Neural cell (in vitro differentiated cells): ENCODE measurements around the gene EDN1. TPM values are rescaled to one million over a fixed set of nuclear protein-coding genes. Genes with fewer than 3 reads are reported as not detected.

Experiments
- H2AFZ ChIP-seq: fragments of 200-600, 300-800 bp; sonication (generic), shearing (Covaris generic); 2 replicates; pipeline ENCODE4 v1.6.0; 2014; ENCODE audit warnings: low read depth, mild to moderate bottlenecking, antibody characterized with exemption, low read length, moderate library complexity
- H3F3A ChIP-seq: fragments of 200-600 bp; shearing (Covaris generic); 2 replicates; pipeline ENCODE4 v1.6.1; 2016; ENCODE audit warnings: mild to moderate bottlenecking, moderate library complexity, mixed read lengths, antibody characterized with exemption, low read length; ENCODE audit not compliant: insufficient read depth, poor library complexity, severe bottlenecking
- H3K27ac ChIP-seq: fragments of 200-600, 300-800 bp; sonication (generic), shearing (Covaris generic); 2 replicates; pipeline ENCODE4 v1.5.1; 2014; ENCODE audit warnings: mild to moderate bottlenecking, low read length, moderate library complexity
- H3K27me3 ChIP-seq: fragments of 300-800, 200-600 bp; sonication (generic), shearing (Covaris generic); 2 replicates; pipeline ENCODE4 v1.6.0; 2014; ENCODE audit warnings: mild to moderate bottlenecking, low read depth, low read length, moderate library complexity; ENCODE audit not compliant: insufficient read depth
- H3K36me3 ChIP-seq: fragments of 300-800, 200-600 bp; sonication (generic), shearing (Covaris generic); 2 replicates; pipeline ENCODE4 v1.5.1; 2014; ENCODE audit warnings: mild to moderate bottlenecking, antibody characterized with exemption, low read length, moderate library complexity; ENCODE audit not compliant: insufficient read depth
- H3K4me2 ChIP-seq: fragments of 300-800, 200-600 bp; sonication (generic), shearing (Covaris generic); 2 replicates; pipeline ENCODE4 v1.6.0; 2014; ENCODE audit warnings: mild to moderate bottlenecking, low read length
- H3K4me3 ChIP-seq: fragments of 300-800, 200-600 bp; sonication (generic), shearing (Covaris generic); 2 replicates; pipeline ENCODE4 v1.5.1; 2014; ENCODE audit warnings: mild to moderate bottlenecking, low read length, moderate library complexity
- H3K79me2 ChIP-seq: fragments of 200-600 bp; shearing (Covaris generic); replicated peaks from 2 replicates; pipeline ENCODE4 v1.6.0; 2014; ENCODE audit warnings: mild to moderate bottlenecking, low read length, moderate library complexity; ENCODE audit not compliant: insufficient read depth
- H3K9ac ChIP-seq: fragments of 300-800, 200-600 bp; sonication (generic), shearing (Covaris generic); 2 replicates; pipeline ENCODE4 v1.6.1; 2016; ENCODE audit warnings: mild to moderate bottlenecking, low read length, mixed read lengths
- H3K9me2 ChIP-seq: fragments of 200-600 bp; shearing (Covaris generic); 2 replicates; pipeline ENCODE4 v1.6.1; 2016; ENCODE audit warnings: mild to moderate bottlenecking, low read length, mixed read lengths; ENCODE audit not compliant: insufficient read depth
- H3K9me3 ChIP-seq: fragments of 200-600, 300-800 bp; sonication (generic), shearing (Covaris generic); 2 replicates; pipeline ENCODE4 v1.6.1; 2016; ENCODE audit warnings: mild to moderate bottlenecking, mixed run types, low read length, moderate library complexity, mixed read lengths
- H4K20me1 ChIP-seq: fragments of 200-600 bp; shearing (Covaris generic); 2 replicates; pipeline ENCODE4 v1.6.1; 2016; ENCODE audit warnings: mild to moderate bottlenecking, mixed run types; ENCODE audit not compliant: insufficient read depth
- CTCF ChIP-seq: fragments of 450-650 bp; IDR thresholded peaks from 2 replicates; pipeline ENCODE4 v1.5.1; 2014; ENCODE audit warnings: antibody characterized with exemption, mild to moderate bottlenecking, moderate library complexity; ENCODE audit not compliant: poor library complexity, severe bottlenecking
- EP300 ChIP-seq: fragments of 450-650 bp; conservative IDR thresholded peaks from 2 replicates; pipeline ENCODE4 v1.6.1; 2014; ENCODE audit warnings: antibody characterized with exemption, mild to moderate bottlenecking, moderate library complexity; ENCODE audit not compliant: poor library complexity, severe bottlenecking
- EZH2 ChIP-seq: fragments of 200-600, 300-800 bp; shearing (Covaris generic), sonication (generic); IDR thresholded peaks from 2 replicates; pipeline ENCODE4 v1.6.1; 2014; ENCODE audit warnings: antibody characterized with exemption, low read length, borderline replicate concordance, mild to moderate bottlenecking; ENCODE audit not compliant: insufficient read depth, poor library complexity, severe bottlenecking
- MXI1 ChIP-seq: fragments of 450-650 bp; conservative IDR thresholded peaks from 2 replicates; pipeline ENCODE4 v1.6.1; 2014; ENCODE audit warnings: antibody characterized with exemption, mild to moderate bottlenecking; ENCODE audit not compliant: poor library complexity, severe bottlenecking
- POLR2AphosphoS5 ChIP-seq: IDR thresholded peaks from 2 replicates; pipeline ENCODE4 v1.6.1; 2012
- RAD21 ChIP-seq: fragments of 450-650 bp; conservative IDR thresholded peaks from 2 replicates; pipeline ENCODE4 v1.6.1; 2014; ENCODE audit warnings: antibody characterized with exemption, mild to moderate bottlenecking, moderate library complexity
- SMC3 ChIP-seq: fragments of 450-650 bp; conservative IDR thresholded peaks from 2 replicates; pipeline ENCODE4 v1.6.1; 2014; ENCODE audit warnings: antibody characterized with exemption, mild to moderate bottlenecking, moderate library complexity; ENCODE audit not compliant: poor library complexity
- TAF1 ChIP-seq: IDR thresholded peaks from 2 replicates; pipeline ENCODE4 v1.6.1; 2012; ENCODE audit warnings: low read depth
- polyA plus RNA-seq: library from polyadenylated mRNA; depleted of rRNA; stranded (reverse); fragments of >200 nt; gene quantifications from 2 replicates; pipeline ENCODE4 v1.2.3, GENCODE V29; 2014
- TF ChIP-seq, protein P1 (sequence below): IDR thresholded peaks from 2 replicates; pipeline ENCODE4 v1.6.1; 2012; ENCODE audit warnings: borderline replicate concordance

EDN1 gene
- polyA plus RNA-seq, 1 donor from 2014 or later, result 2.2 TPM

GRCh38 chr6:12324099-12324498, 33.9 kb downstream of the EDN1 start:
- Histone ChIP-seq H3K27ac (no peak overlapping the region), H3K9me2 (no peaks in the 10 kb centered on the region), H3K36me3 (no peaks in the 10 kb centered on the region), H3K9me3 (no peaks in the 10 kb centered on the region), H2AFZ (no peak overlapping the region), H3F3A (no peaks in the 10 kb centered on the region), H3K79me2 (no peaks in the 10 kb centered on the region), H3K9ac (no peak overlapping the region), H3K4me2 (no peak overlapping the region), H3K27me3 (no peaks in the 10 kb centered on the region), H4K20me1 (no peaks in the 10 kb centered on the region), H3K4me3 (no peak overlapping the region)
- TF ChIP-seq MXI1, result no peak
- TF ChIP-seq SMC3, result no peak
- TF ChIP-seq EP300, result no peak
- TF ChIP-seq, protein P1, sequence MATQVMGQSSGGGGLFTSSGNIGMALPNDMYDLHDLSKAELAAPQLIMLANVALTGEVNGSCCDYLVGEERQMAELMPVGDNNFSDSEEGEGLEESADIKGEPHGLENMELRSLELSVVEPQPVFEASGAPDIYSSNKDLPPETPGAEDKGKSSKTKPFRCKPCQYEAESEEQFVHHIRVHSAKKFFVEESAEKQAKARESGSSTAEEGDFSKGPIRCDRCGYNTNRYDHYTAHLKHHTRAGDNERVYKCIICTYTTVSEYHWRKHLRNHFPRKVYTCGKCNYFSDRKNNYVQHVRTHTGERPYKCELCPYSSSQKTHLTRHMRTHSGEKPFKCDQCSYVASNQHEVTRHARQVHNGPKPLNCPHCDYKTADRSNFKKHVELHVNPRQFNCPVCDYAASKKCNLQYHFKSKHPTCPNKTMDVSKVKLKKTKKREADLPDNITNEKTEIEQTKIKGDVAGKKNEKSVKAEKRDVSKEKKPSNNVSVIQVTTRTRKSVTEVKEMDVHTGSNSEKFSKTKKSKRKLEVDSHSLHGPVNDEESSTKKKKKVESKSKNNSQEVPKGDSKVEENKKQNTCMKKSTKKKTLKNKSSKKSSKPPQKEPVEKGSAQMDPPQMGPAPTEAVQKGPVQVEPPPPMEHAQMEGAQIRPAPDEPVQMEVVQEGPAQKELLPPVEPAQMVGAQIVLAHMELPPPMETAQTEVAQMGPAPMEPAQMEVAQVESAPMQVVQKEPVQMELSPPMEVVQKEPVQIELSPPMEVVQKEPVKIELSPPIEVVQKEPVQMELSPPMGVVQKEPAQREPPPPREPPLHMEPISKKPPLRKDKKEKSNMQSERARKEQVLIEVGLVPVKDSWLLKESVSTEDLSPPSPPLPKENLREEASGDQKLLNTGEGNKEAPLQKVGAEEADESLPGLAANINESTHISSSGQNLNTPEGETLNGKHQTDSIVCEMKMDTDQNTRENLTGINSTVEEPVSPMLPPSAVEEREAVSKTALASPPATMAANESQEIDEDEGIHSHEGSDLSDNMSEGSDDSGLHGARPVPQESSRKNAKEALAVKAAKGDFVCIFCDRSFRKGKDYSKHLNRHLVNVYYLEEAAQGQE, result no peak
- no peak for TF ChIP-seq EZH2
- TF ChIP-seq TAF1, result no peak
- no peak for TF ChIP-seq CTCF
- TF ChIP-seq POLR2AphosphoS5, result no peak
- TF ChIP-seq RAD21, result no peak

- Histone ChIP-seq H3K9ac (no peak overlapping the region), H3K9me2 (no peaks in the 10 kb centered on the region), H3K79me2 (no peaks in the 10 kb centered on the region), H3K27ac (no peak overlapping the region), H3F3A (no peaks in the 10 kb centered on the region), H2AFZ (no peak overlapping the region), H3K27me3 (no peaks in the 10 kb centered on the region), H3K4me3 (no peak overlapping the region), H3K9me3 (no peaks in the 10 kb centered on the region), H4K20me1 (no peaks in the 10 kb centered on the region), H3K4me2 (no peak overlapping the region), H3K36me3 (no peaks in the 10 kb centered on the region)
- TF ChIP-seq, protein P1, result no peak
Measured at GRCh38 chr6:12324748-12325147, 34.6 kb downstream of the EDN1 start.
